Femur (tissue), 1 donor: ENCODE data around the gene GPD1.

Experiments
- DNase-seq: peaks from one replicate; pipeline ENCODE4 v3.0.0-alpha.2; 2017

The GPD1 gene

DNA sequence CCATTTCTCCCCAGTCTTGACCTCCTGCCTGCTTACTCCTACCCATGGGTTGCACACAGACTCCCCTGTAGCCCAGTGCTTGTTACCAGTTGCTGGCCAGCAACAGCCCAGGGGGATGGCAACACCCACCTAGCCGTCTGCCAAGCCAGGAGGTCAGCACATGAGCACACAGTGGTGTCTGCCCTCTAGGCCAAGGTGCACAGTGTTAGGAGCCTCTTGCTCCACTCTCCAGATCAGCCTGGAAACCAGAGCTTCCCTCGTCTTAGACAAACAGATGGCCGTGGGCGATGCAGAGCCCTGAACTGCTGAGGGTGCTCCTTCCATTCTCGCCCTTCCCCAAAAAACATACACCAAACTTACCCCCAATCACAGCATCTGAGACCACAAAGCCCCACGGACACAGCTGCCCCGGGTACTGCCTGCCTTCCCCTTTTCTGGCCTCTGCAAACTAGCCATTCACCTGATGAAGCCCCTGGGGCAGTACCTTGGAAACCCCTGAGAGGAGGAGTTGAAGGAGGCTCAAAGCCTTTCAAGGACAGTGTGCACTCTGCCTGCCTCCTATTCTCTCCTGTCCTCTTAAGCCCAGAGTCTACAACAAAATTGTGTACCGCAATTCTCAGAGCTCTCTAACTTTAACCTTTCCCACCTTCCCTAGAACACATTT lies 1.0 kb upstream of the GPD1 start:
- DNase-seq = no peak

DNA sequence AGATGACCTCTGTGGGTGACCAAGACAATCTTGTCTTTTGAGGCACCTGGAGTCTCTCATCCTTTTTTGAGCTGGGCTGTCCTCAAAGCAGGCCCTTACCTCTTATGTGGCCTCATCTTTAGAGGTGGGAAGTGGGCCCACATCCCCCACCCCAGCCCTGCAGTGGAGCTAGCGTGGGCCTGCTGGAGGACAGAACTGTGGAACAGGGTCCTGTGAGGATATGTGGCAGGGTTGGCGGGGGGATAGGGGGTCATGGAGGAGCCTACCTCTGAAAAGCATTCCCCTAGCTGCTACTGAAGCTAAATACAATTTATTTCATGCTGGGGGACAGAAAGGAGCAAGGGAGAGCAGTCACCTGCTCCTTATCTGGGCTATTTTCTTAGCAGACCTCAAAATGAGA lies 457 bp upstream of the GPD1 start:
- no peak for DNase-seq

DNA sequence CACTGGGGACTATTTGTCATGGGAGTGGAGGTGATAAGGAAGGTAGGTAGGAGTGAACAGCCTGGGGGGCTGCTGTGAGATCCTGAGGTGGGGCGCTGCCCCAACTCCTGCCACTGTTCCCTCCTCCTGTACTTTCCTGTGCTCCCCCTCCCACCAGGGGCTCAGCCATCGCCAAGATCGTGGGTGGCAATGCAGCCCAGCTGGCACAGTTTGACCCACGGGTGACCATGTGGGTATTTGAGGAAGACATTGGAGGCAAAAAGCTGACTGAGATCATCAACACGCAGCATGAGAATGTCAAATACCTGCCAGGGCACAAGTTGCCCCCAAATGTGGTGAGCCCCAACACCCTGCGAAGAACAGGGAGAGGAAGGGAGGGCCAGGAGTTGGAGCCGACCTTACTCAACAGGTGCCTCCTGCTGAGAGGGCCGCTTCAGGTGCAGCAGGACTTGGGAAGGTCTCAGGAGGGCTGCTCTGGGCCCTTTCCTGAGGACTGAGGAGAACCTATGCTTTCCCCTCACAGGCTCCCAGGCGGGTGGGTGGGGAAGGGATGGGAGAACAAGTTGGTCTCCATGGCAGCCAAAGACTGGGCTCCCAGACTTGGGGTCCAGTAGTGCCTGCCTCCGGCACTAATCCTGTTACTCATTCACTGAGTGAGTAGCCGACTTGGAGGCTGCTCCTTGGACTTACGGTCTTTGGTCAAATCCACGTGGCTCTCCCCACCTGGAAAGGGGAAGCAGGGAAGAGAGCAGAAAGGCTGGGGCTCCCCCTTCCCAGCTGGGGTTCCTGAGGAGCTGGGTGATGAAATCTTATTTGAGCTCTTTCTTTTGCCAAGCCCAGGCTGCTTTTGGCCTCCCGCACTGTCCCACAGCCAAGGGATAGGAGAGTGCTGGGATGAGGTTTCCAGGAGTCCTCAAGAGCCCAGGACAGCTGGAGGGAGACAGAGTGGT lies 884 bp downstream of the GPD1 start:
- DNase-seq = peak; percentile 50

DNA sequence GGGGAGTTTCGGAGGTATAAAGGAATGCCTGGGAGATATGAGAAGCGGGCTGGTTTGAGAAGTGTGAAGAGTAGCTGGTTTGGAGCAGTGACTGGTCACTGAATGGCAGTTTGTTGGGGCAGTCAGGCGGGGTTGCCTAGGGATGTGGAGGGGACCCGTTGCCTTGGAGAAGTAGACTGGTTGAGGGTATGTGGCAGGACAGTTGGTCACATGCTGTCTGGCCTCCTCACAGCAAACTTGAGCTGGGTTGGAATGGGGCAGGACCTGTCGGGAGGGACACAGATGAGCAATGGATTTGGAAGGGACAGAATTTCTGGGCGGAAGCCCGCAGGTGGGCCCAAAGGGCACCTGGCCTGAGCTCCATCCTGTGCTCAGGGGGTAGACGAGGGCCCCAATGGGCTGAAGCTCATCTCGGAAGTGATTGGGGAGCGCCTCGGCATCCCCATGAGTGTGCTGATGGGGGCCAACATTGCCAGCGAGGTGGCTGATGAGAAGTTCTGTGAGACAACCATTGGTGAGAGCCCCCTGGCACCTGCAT lies 2.2 kb downstream of the GPD1 start:
- DNase-seq = no peak

DNA sequence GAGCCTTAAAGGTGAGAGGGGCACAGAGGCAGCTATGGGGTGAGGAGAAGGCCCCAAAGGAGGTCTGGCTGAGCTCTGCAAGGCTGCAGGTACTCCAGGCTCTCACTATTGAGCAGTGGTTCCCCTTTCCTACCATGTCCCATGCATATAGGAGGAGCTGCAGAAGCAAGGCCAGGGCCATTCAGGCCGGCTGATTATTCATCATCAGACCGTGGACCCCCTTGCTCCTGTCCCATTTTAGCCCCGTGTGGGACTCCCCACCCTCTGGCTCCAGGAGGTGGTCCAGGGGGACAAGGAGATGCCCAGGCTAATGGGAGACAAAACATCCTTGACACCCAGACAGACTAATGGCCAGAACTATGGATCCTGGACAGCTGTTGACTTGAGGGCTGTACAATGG lies 3.1 kb downstream of the GPD1 start:
- no peak for DNase-seq

DNA sequence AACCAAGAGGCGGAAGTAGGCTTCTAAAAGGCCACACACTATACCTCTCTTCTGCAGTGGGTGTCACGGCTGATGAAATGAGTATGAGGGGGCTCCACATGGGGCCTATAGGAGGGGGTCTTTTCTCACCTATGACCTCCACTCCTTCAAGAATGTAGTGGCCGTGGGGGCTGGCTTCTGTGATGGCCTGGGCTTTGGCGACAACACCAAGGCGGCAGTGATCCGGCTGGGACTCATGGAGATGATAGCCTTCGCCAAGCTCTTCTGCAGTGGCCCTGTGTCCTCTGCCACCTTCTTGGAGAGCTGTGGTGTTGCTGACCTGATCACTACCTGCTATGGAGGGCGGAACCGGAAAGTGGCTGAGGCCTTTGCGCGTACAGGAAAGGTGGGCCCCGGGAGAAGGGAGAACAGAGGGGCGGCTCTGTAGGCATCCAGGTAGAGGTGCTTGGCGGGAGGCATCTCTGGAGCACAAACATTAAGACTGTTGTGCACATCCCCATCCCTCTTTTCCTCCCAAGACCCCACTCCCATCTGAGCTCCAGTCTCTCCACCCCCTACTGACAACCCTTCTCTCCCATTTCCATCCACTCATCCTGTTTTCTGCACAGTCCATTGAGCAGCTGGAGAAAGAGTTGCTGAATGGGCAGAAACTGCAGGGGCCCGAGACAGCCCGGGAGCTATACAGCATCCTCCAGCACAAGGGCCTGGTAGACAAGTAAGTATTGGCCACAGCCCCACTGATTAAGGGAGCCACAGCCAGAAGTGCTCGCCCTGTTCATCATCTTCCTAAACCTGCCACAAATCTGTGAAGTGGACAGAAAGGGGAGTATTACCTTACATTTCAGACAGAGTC lies 3.8 kb downstream of the GPD1 start:
- no peak for DNase-seq

DNA sequence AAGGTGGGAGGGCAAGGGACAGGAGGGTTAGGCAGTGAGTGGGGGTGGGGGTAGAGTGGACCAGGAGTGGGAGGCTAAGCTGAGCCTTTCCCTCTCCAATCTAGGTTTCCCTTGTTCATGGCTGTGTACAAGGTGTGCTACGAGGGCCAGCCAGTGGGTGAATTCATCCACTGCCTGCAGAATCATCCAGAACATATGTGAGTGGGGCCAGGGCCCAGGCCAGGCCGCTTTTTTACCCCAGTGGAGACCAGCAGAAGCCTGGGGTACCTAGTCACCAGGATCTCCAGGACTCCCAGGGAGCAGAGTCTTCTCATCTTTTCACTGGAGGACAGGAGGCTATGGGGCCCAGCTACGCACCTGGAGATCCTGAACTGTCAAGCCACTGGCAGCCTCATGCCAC lies 5.5 kb downstream of the GPD1 start:
- no peak for DNase-seq

DNA sequence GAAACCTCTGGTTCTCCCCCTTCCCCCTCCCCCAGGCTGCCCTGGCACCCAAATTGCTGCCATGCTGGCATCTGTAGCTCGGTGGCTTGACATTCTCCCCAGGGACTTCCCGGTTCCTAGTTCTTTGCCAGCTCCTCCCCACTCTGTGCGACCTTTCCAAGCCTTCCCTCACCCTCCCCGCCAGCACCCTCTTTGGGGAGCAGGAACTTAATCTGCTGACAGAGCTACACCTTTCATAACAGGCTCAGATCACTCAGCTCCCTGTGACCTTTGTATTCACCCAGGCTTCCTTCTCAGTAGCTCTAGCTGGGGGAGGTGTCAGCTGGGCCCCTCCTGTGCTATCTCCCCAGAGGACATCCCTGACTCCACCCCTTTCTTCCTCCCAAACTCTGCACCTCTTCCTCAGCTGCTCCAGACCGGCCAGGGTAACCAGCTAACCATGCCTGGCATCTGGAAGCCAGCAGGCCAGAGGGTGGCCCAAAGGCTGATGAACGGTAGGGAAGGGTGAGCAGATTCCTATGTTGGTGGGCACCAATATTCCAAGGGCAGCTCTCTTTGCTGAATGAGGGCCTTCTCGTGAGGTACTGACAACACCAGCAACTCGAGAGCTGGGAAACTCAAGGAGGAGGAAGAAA lies 6.4 kb downstream of the GPD1 start:
- DNase-seq = peak; percentile 49

DNA sequence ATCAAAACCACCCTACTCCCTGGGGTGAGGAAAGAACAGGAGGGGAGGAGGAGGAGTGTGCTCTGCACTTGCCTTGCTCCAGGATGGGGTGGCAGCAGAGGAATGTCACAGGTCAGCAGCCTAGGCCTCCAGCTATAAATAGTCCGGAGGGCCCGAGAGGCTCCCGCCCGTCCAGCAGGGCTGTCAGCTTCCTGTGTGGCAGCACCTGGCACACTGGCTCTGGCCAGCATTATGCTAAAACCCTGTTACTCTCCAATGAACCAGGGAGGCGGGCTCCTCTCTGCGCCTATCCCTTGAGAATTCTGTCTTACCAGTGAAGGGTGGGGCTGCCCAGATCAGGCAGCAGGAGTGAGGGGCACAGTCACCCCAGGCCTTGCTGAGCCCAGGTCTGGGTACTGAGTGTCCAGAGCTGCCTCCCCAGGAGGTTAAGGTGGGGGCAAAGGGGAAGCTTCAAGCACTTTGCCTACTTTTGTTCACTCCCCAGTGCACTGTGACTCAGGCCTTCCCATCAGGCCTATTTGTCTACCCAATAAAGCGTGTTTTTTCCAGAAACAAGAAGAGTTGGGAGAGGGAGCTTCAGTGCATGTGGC lies 7.0 kb downstream of the GPD1 start:
- DNase-seq = peak; percentile 72

DNA sequence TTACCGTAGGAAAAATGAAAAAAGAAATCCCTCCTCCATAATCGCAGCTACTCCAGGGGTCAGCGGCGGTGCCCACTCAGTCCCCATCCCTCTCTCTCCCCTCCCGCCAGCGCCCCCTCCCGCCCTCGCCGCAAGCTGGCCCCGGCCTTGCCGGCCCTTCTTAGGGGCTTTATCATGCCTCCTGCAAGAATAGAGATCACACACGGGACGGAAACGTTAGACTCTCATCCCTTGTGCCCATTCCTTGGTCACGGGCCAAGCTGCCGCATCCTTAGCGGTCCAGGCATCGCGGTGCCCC lies 7.5 kb downstream of the GPD1 start:
- no peak for DNase-seq

DNA sequence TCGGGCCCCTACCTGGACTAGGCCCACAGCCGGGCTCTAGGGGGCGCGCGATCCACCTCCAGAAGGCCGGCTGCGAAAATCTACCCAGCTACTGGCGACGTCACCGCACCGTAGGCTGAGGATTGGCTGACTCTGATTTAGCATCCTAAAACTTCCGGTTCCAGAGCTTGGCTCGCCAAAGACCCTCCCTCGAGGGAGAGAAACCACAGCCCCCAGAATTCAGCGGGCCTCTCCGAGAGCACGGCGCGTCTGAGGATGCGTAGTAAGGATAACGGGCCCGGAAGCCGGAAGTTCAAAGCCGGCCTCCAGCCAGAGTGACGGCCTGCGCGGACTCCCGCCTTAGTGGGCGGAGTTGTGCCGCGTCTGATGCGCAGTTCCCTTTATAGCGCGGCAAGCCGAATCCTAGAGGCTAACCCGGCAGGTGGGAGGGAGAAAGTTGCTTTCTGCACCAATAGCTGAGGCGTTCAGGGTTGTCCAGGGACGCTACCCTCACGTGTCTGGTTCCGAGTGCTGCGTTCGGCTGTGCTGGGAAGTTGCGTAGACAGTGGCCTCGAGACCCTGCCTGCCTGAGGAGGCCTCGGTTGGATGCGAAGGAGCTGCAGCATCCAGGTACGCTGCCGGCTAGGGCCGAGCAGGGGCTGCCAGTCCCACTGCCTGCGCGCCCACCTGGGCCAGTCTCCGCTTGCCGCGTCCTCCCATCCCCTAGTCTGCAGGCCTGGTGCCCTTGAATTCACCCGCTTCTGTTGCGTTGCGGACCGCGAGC lies 8.1 kb downstream of the GPD1 start, which contains the start of gene COX14:
Gene COX14, plus strand, starts transcription at position 544 of the 763 bp plus-strand sequence. CDS start 7,808 bp downstream, outside the sequence.
- DNase-seq = peak; percentile 100

DNA sequence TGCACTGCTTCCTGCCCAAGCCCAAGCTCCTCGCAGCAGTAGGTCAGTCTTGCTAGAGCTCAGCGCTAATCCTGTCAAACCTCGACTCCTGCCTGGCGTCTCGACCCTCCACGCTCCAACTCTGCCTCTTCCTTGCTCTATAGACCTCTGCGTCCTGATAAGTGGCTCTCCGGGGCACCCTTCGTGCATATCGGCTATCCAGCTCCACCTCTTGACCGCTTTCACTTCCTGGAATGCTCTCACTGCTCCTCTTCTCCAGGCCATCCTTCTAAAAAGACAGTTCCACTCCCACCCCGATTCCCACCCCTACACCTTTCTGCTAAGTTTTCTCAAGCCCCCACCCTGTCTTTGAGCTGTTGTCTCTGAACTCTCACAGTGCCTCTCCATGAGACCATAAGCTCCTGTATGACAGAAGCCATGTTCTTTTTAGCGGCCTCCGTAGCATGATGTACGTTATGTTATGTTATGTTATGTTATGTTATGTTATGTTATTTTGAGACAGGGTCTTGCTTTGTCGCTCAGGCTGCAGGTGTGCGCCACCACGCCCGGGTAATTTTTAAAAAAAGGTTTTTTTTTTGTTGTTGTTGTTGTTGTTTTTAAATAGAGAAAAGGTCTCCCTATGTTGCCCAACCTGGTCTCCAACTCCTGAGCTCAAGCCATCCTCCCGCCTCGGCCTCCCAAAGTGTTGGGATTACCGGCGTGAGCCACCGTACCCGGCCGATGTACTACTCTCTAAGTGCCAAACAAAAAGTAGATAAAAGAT lies 8.8 kb downstream of the GPD1 start:
- no peak for DNase-seq

DNA sequence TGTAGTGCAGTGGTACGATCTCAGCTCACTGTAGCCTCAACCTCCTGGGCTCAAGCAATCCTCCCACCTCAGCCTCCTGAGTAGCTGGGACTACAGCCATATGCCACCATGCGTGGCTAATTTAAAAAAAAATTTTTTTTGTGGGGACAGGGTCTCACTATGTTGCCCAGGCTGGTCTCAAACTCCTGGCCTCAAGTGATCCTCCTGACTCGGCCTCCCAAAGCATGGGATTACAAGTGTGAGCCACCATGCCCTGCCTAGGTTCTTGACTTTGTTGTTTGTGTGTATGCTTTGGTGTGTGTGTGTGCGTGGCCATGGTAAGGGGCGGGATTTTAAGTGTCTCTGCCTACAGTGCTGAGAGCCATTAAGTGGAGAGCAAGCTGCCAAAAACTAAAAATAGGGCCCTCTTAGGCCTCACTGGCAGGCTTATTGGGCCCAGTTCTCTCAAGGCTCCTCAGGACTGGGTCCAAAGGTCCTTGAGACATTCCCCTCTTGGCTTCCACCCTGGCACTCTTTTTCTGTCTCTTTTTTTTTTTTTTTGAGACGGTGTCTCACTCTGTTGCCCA lies 13.3 kb downstream of the GPD1 start:
- no peak for DNase-seq

DNA sequence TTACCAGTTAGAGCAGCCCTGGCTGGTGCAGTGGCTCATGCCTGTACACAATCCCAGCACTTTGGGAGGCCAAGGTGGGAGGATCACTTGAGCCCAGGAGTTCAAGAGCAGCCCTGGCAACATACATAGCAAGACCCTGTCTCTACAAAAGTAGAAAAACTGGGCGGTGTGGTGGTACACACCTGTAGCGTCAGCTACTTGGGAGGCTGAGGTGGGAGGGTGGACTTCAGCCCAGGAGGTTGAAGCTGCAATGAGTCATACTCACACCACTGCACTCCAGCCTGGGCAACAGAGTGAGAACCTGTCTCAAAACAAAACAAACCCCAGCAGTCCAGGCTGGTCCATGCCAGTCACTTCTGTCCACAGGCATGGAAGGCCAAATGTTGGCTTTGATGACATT lies 15.6 kb downstream of the GPD1 start:
- no peak for DNase-seq

DNA sequence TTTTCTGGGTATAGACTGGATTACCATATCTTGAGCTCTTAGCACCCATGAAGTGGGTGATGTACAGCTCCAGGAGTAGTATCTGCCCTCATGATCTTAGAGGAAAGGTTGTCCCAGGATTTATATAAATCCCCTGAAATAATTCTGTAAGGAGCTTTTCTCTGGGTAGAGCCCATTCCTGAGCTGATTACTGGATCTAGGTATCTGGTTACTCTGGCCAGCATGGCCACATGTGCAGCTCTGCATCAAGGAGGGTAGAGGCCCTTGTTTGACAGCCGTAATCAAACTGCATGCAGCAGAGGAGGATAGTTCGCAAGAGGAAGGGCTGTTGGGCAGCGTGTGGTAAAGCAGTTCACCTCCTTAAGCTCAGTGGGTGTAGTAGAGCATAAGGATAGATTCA lies 16.7 kb downstream of the GPD1 start:
- DNase-seq = no peak

DNA sequence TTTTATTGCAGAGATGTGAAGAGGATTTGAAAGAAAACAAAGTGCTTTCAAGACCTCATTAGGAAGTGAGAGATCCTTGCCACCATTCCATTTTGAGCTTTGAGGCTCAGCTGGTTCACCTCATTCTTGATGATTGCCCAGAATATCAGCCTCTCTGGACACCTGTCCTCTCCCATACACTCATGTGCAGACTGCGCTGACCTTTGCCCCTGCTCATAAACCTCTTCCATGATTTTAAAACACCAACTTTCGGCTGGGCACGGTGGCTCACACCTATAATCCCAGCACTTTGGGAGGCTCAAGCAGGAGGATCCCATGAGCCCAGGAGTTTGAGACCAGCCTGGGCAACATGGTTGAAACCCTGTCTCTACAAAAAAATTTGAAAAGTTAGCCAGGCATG lies 17.1 kb downstream of the GPD1 start:
- no peak for DNase-seq

DNA sequence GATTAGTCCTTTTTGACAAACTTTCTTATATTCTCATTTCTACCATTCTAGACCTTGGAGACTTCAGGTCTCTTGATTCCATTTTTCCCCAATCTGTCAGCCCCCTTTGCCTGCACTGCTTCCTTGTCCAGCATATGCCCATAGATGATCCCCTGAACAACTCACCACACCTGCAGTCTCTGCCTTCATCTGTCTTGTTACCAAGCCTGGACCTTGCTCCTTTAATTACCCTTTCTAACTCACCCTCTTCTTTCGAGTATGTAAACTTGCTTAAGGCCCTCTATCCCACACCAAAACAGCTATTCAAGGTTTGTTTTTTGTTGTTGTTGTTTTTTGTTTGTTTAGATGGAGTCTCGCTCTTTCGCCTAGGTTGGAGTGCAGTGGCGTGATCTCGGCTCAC lies 17.8 kb downstream of the GPD1 start:
- DNase-seq = no peak

DNA sequence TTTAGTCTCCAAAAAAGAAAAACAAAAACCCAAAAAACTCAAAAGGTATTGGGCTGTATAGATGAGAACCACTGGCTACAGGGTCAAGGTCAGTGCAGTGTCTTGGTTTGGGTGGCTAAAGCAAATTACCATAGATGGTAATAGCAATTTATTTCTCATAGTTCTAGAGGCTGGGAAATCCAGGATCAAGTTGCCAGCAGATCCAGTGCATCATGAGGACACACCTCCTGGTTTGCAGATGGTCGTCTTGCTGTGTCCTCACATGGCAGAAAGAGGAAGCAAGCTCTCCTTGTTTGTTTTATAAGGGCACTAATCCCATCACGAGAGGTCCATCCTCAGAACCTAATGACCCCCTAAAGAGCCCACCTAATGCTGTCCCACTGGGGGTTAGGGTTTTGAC lies 19.4 kb downstream of the GPD1 start:
- no peak for DNase-seq

DNA sequence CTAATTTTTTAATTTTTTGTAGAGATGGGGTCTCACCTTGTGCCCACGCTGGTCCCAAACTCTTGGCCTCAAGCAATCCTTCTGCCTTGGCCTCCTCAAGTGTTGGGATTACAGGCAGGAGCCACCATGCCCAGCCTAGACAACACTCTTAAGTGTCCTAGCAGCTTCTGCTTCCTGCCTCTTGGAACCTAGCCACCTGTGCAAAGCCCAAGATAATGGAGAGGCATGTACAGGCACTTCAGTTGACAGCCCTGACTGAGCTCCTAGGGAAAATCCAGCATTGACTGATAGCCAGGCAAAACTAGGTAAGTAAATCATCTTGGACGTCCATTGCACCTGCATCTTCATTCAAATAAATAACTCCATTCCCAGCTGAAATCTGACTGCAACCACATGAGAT lies 23.7 kb downstream of the GPD1 start:
- DNase-seq = no peak

DNA sequence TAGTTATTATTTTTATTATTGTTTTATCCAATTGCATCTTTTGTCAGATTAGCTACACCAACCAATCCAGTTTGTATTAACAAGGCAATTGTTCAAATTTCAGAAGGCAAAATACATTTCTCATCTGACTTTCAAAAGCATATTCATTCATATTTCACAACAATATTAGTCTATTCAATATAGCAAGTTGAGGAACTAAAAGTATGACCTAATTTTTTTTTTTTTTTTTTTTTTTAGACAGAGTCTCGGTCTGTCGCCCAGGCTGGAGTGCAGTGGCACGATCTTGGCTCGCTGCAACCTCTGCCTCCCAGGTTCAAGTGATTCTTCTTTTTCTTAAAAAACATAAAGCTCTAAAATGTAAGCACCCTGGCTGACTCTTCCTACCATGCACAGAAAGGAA lies 25.5 kb downstream of the GPD1 start:
- DNase-seq = no peak
